HG02763 (cell line): ENCODE measurements around the gene TIA1.
"Not testable (repeated sequence)": the region's sequence is repeated elsewhere in the genome, so short reads cannot be mapped to it uniquely, and the experiment has no call there.

ENCODE experiments used
- ATAC-seq: cut with Tn5 transposase; IDR thresholded peaks from one replicate; pipeline ENCODE4 v1.9.1; 2021; ENCODE audit warnings: mild to moderate bottlenecking, moderate library complexity; ENCODE audit not compliant: unreplicated experiment

TIA1 gene

DNA sequence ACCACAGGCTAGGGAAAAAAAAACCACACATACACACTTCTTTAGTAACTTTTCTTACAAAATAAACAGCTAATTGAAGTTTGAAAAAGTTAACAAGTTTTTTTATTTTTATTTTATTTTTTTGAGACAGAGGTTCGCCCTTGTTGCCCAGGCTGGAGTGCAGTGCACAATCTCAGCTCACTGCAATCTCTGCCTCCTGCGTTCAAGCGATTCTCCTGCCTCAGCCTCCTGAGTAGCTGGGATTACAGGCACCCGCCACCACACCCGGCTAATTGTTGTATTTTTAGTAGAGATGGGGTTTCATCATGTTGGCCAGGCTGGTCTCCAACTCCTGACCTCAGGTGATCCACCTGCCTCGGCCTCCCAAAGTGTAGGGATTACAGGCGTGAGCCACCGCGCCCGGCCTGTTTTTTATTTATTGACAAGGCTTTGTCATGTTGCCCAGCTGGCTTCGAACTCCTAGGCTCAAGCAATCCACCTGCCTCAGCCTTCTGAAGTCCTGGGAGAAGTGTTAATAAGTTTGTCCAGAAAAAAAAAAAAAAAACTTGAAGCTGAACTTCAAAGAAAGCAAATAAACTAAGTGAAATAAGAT, 78.7 kb downstream of the TIA1 start:
- not testable (repeated sequence) for ATAC-seq

DNA sequence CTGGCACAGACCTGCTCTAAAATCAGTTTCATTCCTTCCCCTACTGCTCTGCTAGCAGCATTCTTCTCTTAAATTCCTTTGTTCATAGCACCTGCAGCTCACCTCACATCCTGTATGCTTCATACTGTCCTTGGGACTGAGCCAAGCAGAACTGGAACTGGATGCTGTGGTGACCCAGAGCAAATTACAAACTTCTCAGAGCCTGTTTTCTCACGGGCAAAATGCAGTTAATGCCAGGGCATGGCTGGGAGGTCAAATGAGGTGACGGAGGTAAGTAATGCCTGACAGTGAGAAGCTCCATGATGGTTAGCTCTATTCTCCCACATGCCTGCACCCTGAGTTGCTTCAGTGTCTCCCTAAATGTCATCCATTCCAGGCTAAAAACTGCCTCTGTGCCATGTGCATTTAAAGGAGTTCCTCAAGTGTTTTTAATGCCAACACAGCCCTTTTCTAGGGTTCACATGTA, 87.3 kb downstream of the TIA1 start:
- peak; percentile 85 for ATAC-seq

DNA sequence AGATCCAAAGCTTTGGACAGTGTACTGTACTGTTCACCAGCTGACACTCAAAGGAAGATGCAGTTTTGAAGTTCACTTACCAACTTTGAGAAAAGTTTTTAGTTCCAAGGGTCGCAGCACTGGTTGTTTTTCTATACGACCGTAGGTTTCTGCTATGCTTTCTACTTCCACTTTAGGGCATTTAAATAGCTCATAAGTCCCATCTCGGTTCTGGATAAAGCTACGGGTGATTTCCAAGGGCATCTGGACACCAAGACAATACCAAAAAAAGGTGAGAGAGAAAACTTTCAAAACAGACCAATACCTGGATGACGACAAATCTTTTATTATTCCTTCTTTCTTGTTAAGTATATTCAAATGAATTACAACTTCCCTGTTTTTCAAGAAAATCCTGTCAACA, 87.9 kb downstream of the TIA1 start:
- no peak for ATAC-seq
